ENCODE results near the gene ECE1.
A peak's percentile ranks its signal among the peaks of the same experiment; 100 is the strongest.

ECE1 gene

GRCh38 chr1:21242846-21243245, 47.4 kb downstream of the ECE1 start:
- Histone ChIP-seq H3K79me1 (ENCODE audit: low read depth, low read length) (no peaks in the 10 kb centered on the region), H3K27ac (replicated peaks; ENCODE audit: low read length) (no peak overlapping the region)

DNA sequence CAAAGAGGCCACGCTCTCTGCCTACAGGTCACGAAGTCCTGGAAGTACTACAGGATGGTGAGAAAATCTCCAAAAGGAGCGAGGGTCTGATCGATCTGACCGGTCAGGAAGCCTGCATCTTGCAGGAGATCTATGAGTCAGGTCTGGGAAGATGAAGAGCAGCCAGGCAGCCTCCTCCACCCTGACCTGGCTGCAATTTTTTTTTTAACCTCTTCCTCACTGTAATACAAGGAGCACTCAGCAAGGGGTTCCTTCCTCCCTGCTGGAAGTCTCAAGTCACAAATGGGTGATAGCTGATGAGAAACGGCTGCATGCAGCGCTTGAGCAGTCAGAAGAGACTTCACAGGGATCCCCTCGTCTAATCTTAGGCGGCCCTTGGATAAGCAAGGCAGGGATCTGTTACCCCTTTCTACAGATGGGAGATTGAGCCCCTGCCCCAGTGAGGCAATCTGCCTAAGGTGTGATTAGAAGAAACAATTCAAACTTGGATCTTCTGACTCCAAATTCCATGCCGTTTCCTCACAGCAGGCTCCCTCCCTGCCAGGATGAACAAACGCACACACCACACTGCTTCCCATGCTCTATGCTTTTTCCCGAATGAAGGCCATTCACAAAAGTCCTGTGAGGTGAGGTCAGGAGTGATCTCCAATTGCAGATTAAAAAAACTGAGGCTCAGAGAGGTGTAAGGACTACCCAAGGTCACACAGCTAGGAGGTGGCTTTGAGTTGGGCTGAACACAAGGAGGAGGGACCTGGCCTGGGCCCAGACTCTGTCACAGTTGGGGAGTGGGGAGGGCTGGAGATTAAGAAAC, 48.3 kb downstream of the ECE1 start:
- DNase-seq (ENCODE audit: low spot score): no peak
- Histone ChIP-seq H4K91ac (ENCODE audit: low read depth, low read length, poor library complexity) (no peak overlapping the region), H2AK5ac (ENCODE audit: low read depth, low read length) (no peak overlapping the region), H3K9ac (ENCODE audit: low read depth, low read length, poor library complexity) (no peak overlapping the region), H3K23ac (ENCODE audit: low read depth, low read length, poor library complexity) (no peak overlapping the region), H3K27ac (replicated peaks; ENCODE audit: low read length) (no peak overlapping the region), H3K9me3 (replicated peaks in 1 of 2; ENCODE audit: control insufficient read depth in 2 of 2, insufficient read depth in 1 of 2, low read depth in 1 of 2, low read length in 2 of 2) (no peaks in the 10 kb centered on the region), H3K27me3 (ENCODE audit: control insufficient read depth in 3 of 3, insufficient read depth in 3 of 3, low read depth in 1 of 3, low read length in 3 of 3) (no peaks in the 10 kb centered on the region), H2AFZ (ENCODE audit: low read length) (no peak overlapping the region), H3K18ac (ENCODE audit: low read length) (peak overlapping the region; percentile 17), H2BK5ac (ENCODE audit: low read length) (no peak overlapping the region), H3K14ac (ENCODE audit: low read length) (no peak overlapping the region), H2BK12ac (ENCODE audit: low read length) (no peak overlapping the region), H3K4me3 (ENCODE audit: low read length in 2 of 2) (no peak overlapping the region), H2BK120ac (ENCODE audit: low read depth, low read length) (no peak overlapping the region), H3K36me3 (replicated peaks in 1 of 2; ENCODE audit: control insufficient read depth in 2 of 2, insufficient read depth in 2 of 2, low read length in 2 of 2) (peaks cover 3 to 38% of the 10 kb centered on the region in 2 donors), H2BK15ac (ENCODE audit: low read length) (no peak overlapping the region), H3K4ac (ENCODE audit: low read length) (no peak overlapping the region), H3K79me1 (ENCODE audit: low read depth, low read length) (no peaks in the 10 kb centered on the region), H3K4me2 (ENCODE audit: insufficient read depth, low read length, poor library complexity, severe bottlenecking) (no peak overlapping the region), H4K8ac (ENCODE audit: low read depth, low read length) (no peak overlapping the region), H3K4me1 (ENCODE audit: control insufficient read depth in 2 of 2, insufficient read depth in 1 of 2, low read depth in 1 of 2, low read length in 2 of 2) (peaks cover 15 to 19% of the 10 kb centered on the region in 2 donors)
- no CpG with 5 or more reads among the region's 12 CpGs for WGBS, 2 donors (ENCODE audit: extremely low coverage in 2 of 2, insufficient read length in 2 of 2, insufficient replicate concordance in 1 of 2)

More at GRCh38 chr1:21242846-21243245, 47.4 kb downstream of the ECE1 start:
- Histone ChIP-seq H2AFZ (ENCODE audit: low read length) (no peak overlapping the region), H2BK5ac (ENCODE audit: low read length) (no peak overlapping the region), H2BK120ac (ENCODE audit: low read depth, low read length) (no peak overlapping the region), H2BK15ac (ENCODE audit: low read length) (no peak overlapping the region), H3K18ac (ENCODE audit: low read length) (no peak overlapping the region), H3K14ac (ENCODE audit: low read length) (no peak overlapping the region), H3K27me3 (ENCODE audit: control insufficient read depth in 3 of 3, insufficient read depth in 3 of 3, low read depth in 1 of 3, low read length in 3 of 3) (no peaks in the 10 kb centered on the region), H3K9ac (ENCODE audit: low read depth, low read length, poor library complexity) (no peak overlapping the region), H3K36me3 (replicated peaks in 1 of 2; ENCODE audit: control insufficient read depth in 2 of 2, insufficient read depth in 2 of 2, low read length in 2 of 2) (peaks cover 3 to 34% of the 10 kb centered on the region in 2 donors), H4K8ac (ENCODE audit: low read depth, low read length) (no peak overlapping the region), H3K4me2 (ENCODE audit: insufficient read depth, low read length, poor library complexity, severe bottlenecking) (no peak overlapping the region), H3K4ac (ENCODE audit: low read length) (no peak overlapping the region), H3K23ac (ENCODE audit: low read depth, low read length, poor library complexity) (no peak overlapping the region), H2BK12ac (ENCODE audit: low read length) (no peak overlapping the region), H3K9me3 (replicated peaks in 1 of 2; ENCODE audit: control insufficient read depth in 2 of 2, insufficient read depth in 1 of 2, low read depth in 1 of 2, low read length in 2 of 2) (no peaks in the 10 kb centered on the region), H2AK5ac (ENCODE audit: low read depth, low read length) (no peak overlapping the region), H4K91ac (ENCODE audit: low read depth, low read length, poor library complexity) (no peak overlapping the region), H3K4me3 (ENCODE audit: low read length in 2 of 2) (no peak overlapping the region), H3K4me1 (ENCODE audit: control insufficient read depth in 2 of 2, insufficient read depth in 1 of 2, low read depth in 1 of 2, low read length in 2 of 2) (peaks cover 10 to 12% of the 10 kb centered on the region in 2 donors)
- WGBS, 2 donors (ENCODE audit: extremely low coverage in 2 of 2, insufficient read length in 2 of 2, insufficient replicate concordance in 1 of 2): no CpG with 5 or more reads among the region's 4 CpGs
- no peak for DNase-seq (ENCODE audit: low spot score)

DNA sequence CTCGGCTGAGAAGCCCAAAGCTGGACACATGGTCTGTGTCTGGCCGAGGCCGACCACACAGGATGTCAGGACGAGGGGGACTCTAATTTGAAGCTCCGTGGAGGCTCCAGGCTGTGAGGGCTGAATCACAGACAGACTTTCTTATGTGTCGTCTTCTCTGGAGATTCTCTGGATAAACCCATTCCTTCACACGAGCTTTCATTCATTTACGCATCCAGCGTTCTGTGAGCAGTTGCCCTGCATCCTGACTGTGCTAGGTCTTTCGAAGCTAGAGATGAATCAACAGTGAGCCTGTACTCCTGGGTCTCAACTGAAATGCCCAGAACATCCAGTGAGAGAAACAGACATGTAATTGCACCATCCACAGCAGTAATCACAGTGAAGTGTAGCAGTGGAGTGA, 49.6 kb downstream of the ECE1 start:
- H2BK5ac ChIP-seq (ENCODE audit: low read length): no peak overlapping the region
- H3K23ac ChIP-seq (ENCODE audit: low read depth, low read length, poor library complexity): no peak overlapping the region
- no peak overlapping the region for H2BK120ac ChIP-seq (ENCODE audit: low read depth, low read length)
- DNase-seq (ENCODE audit: low spot score): no peak
- no peak overlapping the region for H3K27ac ChIP-seq (replicated peaks; ENCODE audit: low read length)
- no peaks in the 10 kb centered on the region for H3K27me3 ChIP-seq (ENCODE audit: control insufficient read depth in 3 of 3, insufficient read depth in 3 of 3, low read depth in 1 of 3, low read length in 3 of 3)
- H2AK5ac ChIP-seq (ENCODE audit: low read depth, low read length): no peak overlapping the region
- H3K9ac ChIP-seq (ENCODE audit: low read depth, low read length, poor library complexity): no peak overlapping the region
- no peak overlapping the region for H3K18ac ChIP-seq (ENCODE audit: low read length)
- H4K8ac ChIP-seq (ENCODE audit: low read depth, low read length): no peak overlapping the region
- no CpG with 5 or more reads among the region's 10 CpGs for WGBS, 2 donors (ENCODE audit: extremely low coverage in 2 of 2, insufficient read length in 2 of 2, insufficient replicate concordance in 1 of 2)
- H3K4me1 ChIP-seq (ENCODE audit: control insufficient read depth in 2 of 2, insufficient read depth in 1 of 2, low read depth in 1 of 2, low read length in 2 of 2): peaks cover 15 to 19% of the 10 kb centered on the region in 2 donors
- no peak overlapping the region for H3K4ac ChIP-seq (ENCODE audit: low read length)
- no peaks in the 10 kb centered on the region for H3K79me1 ChIP-seq (ENCODE audit: low read depth, low read length)
- H3K36me3 ChIP-seq (replicated peaks in 1 of 2; ENCODE audit: control insufficient read depth in 2 of 2, insufficient read depth in 2 of 2, low read length in 2 of 2): peaks cover 3 to 43% of the 10 kb centered on the region in 2 donors
- H2BK15ac ChIP-seq (ENCODE audit: low read length): no peak overlapping the region
- H3K9me3 ChIP-seq (replicated peaks in 1 of 2; ENCODE audit: control insufficient read depth in 2 of 2, insufficient read depth in 1 of 2, low read depth in 1 of 2, low read length in 2 of 2): no peaks in the 10 kb centered on the region
- H2AFZ ChIP-seq (ENCODE audit: low read length): no peak overlapping the region
- no peak overlapping the region for H3K4me2 ChIP-seq (ENCODE audit: insufficient read depth, low read length, poor library complexity, severe bottlenecking)
- H3K14ac ChIP-seq (ENCODE audit: low read length): no peak overlapping the region
- no peak overlapping the region for H2BK12ac ChIP-seq (ENCODE audit: low read length)
- H3K4me3 ChIP-seq (ENCODE audit: low read length in 2 of 2): no peak overlapping the region
- H4K91ac ChIP-seq (ENCODE audit: low read depth, low read length, poor library complexity): no peak overlapping the region

- no peak overlapping the region for H4K91ac ChIP-seq (ENCODE audit: low read depth, low read length, poor library complexity)
- no CpG with 5 or more reads among the region's 10 CpGs for WGBS, 2 donors (ENCODE audit: extremely low coverage in 2 of 2, insufficient read length in 2 of 2, insufficient replicate concordance in 1 of 2)
- peaks cover 3 to 43% of the 10 kb centered on the region in 2 donors for H3K36me3 ChIP-seq (replicated peaks in 1 of 2; ENCODE audit: control insufficient read depth in 2 of 2, insufficient read depth in 2 of 2, low read length in 2 of 2)
- H3K4me3 ChIP-seq (ENCODE audit: low read length in 2 of 2): no peak overlapping the region
- no peak overlapping the region for H2AFZ ChIP-seq (ENCODE audit: low read length)
- no peak overlapping the region for H3K4ac ChIP-seq (ENCODE audit: low read length)
- no peaks in the 10 kb centered on the region for H3K9me3 ChIP-seq (replicated peaks in 1 of 2; ENCODE audit: control insufficient read depth in 2 of 2, insufficient read depth in 1 of 2, low read depth in 1 of 2, low read length in 2 of 2)
- no peak overlapping the region for H2BK120ac ChIP-seq (ENCODE audit: low read depth, low read length)
- no peak overlapping the region for H2BK12ac ChIP-seq (ENCODE audit: low read length)
- no peak overlapping the region for H4K8ac ChIP-seq (ENCODE audit: low read depth, low read length)
- no peaks in the 10 kb centered on the region for H3K27me3 ChIP-seq (ENCODE audit: control insufficient read depth in 3 of 3, insufficient read depth in 3 of 3, low read depth in 1 of 3, low read length in 3 of 3)
- DNase-seq (ENCODE audit: low spot score): no peak
- no peak overlapping the region for H2AK5ac ChIP-seq (ENCODE audit: low read depth, low read length)
- H3K4me2 ChIP-seq (ENCODE audit: insufficient read depth, low read length, poor library complexity, severe bottlenecking): no peak overlapping the region
- H3K9ac ChIP-seq (ENCODE audit: low read depth, low read length, poor library complexity): no peak overlapping the region
- H2BK15ac ChIP-seq (ENCODE audit: low read length): no peak overlapping the region
- peaks cover 15 to 19% of the 10 kb centered on the region in 2 donors for H3K4me1 ChIP-seq (ENCODE audit: control insufficient read depth in 2 of 2, insufficient read depth in 1 of 2, low read depth in 1 of 2, low read length in 2 of 2)
- no peak overlapping the region for H2BK5ac ChIP-seq (ENCODE audit: low read length)
- H3K79me1 ChIP-seq (ENCODE audit: low read depth, low read length): no peaks in the 10 kb centered on the region
- H3K23ac ChIP-seq (ENCODE audit: low read depth, low read length, poor library complexity): no peak overlapping the region
- no peak overlapping the region for H3K18ac ChIP-seq (ENCODE audit: low read length)
- H3K27ac ChIP-seq (replicated peaks; ENCODE audit: low read length): no peak overlapping the region
- no peak overlapping the region for H3K14ac ChIP-seq (ENCODE audit: low read length)
Measured at GRCh38 chr1:21239221-21239620, 51.0 kb downstream of the ECE1 start.

Measured in neuronal stem cell (in vitro differentiated cells).